ENCODE results near the gene AGMAT.
A peak's percentile ranks its signal among the peaks of the same experiment; 100 is the strongest.

The AGMAT gene

GRCh38 chr1:15531682-15532081 lies 53.2 kb downstream of the AGMAT start:
- H3K4me3 ChIP-seq (ENCODE audit: low read depth, low read length) = no peak overlapping the region
- TF ChIP-seq CTCF (IDR thresholded peaks at IDR 0.05; ENCODE audit: low read depth, low read length) = no peak
- DNase-seq (ENCODE audit: low read depth, low spot score) = no peak
- in situ Hi-C loops (cut with HindIII; ENCODE audit: low sequenced_read_pairs) = no loop called here

DNA sequence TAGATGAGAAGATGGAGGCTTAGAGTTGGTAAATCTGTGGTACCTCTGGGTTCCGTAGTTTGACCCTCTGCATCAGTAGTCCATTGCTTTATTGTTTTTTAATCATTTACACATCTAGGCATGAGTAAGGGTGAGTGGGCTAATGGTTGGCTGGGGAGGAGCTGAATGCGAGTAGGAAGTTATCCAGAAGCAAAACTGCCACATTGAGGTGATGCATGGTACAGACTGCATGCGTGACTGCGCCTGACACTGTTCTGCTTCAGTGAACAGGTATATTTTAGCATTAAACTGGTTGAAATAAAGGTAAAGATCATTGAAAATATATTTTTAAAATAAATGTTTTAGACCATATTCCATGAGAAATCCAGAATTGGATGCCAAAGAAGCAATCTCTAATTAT lies 53.8 kb downstream of the AGMAT start:
- in situ Hi-C loops (cut with HindIII; ENCODE audit: low sequenced_read_pairs) = no loop called here

GRCh38 chr1:15526490-15527339 lies 58.1 kb downstream of the AGMAT start, which contains the start of gene DNAJC16:
Gene DNAJC16 (plus strand): TSS chr1:15526848. CDS start chr1:15529106, 2,258 bp downstream.
- DNase-seq (ENCODE audit: low read depth, low spot score) = peak; percentile 100
- in situ Hi-C loops (cut with HindIII; ENCODE audit: low sequenced_read_pairs) = no loop called here
- peak; percentile 38 for TF ChIP-seq CTCF (IDR thresholded peaks at IDR 0.05; ENCODE audit: low read depth, low read length)
- peak within 1 kb of the TSS; percentile 82 for H3K4me3 ChIP-seq (ENCODE audit: low read depth, low read length)

More for the DNA sequence above, 53.8 kb downstream of the AGMAT start:
- no peak overlapping the region for H3K4me3 ChIP-seq (ENCODE audit: low read depth, low read length)
- no peak for DNase-seq (ENCODE audit: low read depth, low spot score)
- no peak for TF ChIP-seq CTCF (IDR thresholded peaks at IDR 0.05; ENCODE audit: low read depth, low read length)

GRCh38 chr1:15526021-15526489 lies 58.8 kb downstream of the AGMAT start:
- no peak for TF ChIP-seq CTCF (IDR thresholded peaks at IDR 0.05; ENCODE audit: low read depth, low read length)
- in situ Hi-C loops (cut with HindIII; ENCODE audit: low sequenced_read_pairs) = no loop called here
- H3K4me3 ChIP-seq (ENCODE audit: low read depth, low read length) = peak overlapping the region; percentile 82
- DNase-seq (ENCODE audit: low read depth, low spot score) = no peak

- peak; percentile 18 for DNase-seq (ENCODE audit: low read depth, low spot score)
- peak overlapping the region; percentile 63 for H3K4me3 ChIP-seq (ENCODE audit: low read depth, low read length)
- in situ Hi-C loops (cut with HindIII; ENCODE audit: low sequenced_read_pairs) = no loop called here
- TF ChIP-seq CTCF (IDR thresholded peaks at IDR 0.05; ENCODE audit: low read depth, low read length) = no peak
These were observed 59.5 kb downstream of the AGMAT start for GRCh38 chr1:15525050-15526020.
